GM23338 (cell line): ENCODE results near the gene MIEN1.

Experiments used
- CTCF ChIP-seq, 2 experiments: fragments of 200-600 bp in 1 of 2; sonication (generic) in 1 of 2; conservative IDR thresholded peaks; 2 replicates each; pipeline versions ENCODE4 v1.5.1 to v1.6.1; 2016 to 2017; ENCODE audit warnings: antibody characterized with exemption in 2 of 2, low read depth in 2 of 2, mild to moderate bottlenecking in 2 of 2, moderate library complexity in 1 of 2
- ETS1 ChIP-seq: IDR thresholded peaks from 2 replicates; pipeline ENCODE4 v1.6.1; 2016; ENCODE audit warnings: antibody characterized with exemption
- EZH2 ChIP-seq: fragments of 200-600 bp; sonication (generic); IDR thresholded peaks from one replicate; pipeline ENCODE4 v1.8.0; 2017; ENCODE audit warnings: antibody characterized with exemption, mild to moderate bottlenecking, low read depth; ENCODE audit not compliant: unreplicated experiment
- EZH2phosphoT487 ChIP-seq: fragments of 200-600 bp; sonication (generic); IDR thresholded peaks from one replicate; pipeline ENCODE4 v1.8.1; 2018; ENCODE audit warnings: antibody characterized with exemption; ENCODE audit not compliant: unreplicated experiment
- JUNB ChIP-seq: IDR thresholded peaks from one replicate; pipeline ENCODE4 v1.6.1; 2016; ENCODE audit warnings: antibody characterized with exemption; ENCODE audit not compliant: unreplicated experiment
- NANOG ChIP-seq: IDR thresholded peaks from 2 replicates; pipeline ENCODE4 v1.6.1; 2016; ENCODE audit warnings: antibody characterized with exemption, borderline replicate concordance
- POLR2AphosphoS5 ChIP-seq: IDR thresholded peaks from 2 replicates; pipeline ENCODE4 v1.6.1; 2016; ENCODE audit warnings: antibody characterized with exemption, low read depth
- REST ChIP-seq: IDR thresholded peaks from one replicate; pipeline ENCODE4 v1.6.1; 2018; ENCODE audit warnings: antibody characterized with exemption; ENCODE audit not compliant: unreplicated experiment
- ZNF331 ChIP-seq: fragments of 250-450 bp; sonication (Bioruptor Pico); IDR thresholded peaks from 2 replicates; pipeline ENCODE4 v1.5.0; 2020; ENCODE audit warnings: low read depth, mild to moderate bottlenecking, moderate library complexity
- ZNF462 ChIP-seq: fragments of 250-450 bp; sonication (Bioruptor Pico); IDR thresholded peaks from 2 replicates; pipeline ENCODE4 v1.5.0; 2020; ENCODE audit warnings: mild to moderate bottlenecking, moderate library complexity

GRCh38 chr17:39751637-39752036 lies 21.3 kb upstream of the MIEN1 start:
- TF ChIP-seq CTCF (conservative IDR thresholded peaks at IDR 0.05; ENCODE audit: low read depth in 2 of 2) (no peak), EZH2 (no peak), POLR2AphosphoS5 (no peak), JUNB (no peak), REST (no peak), ETS1 (no peak), NANOG (no peak), EZH2phosphoT487 (no peak), ZNF331 (no peak), ZNF462 (no peak)
